Smooth muscle cell (in vitro differentiated cells): ENCODE results near the gene LRSAM1. TPM values are rescaled to one million over a fixed set of nuclear protein-coding genes. Genes with fewer than 3 reads are reported as not detected.

Source experiments
- DNase-seq: peaks from one replicate; lab custom pipeline; 2025; ENCODE audit not compliant: unreplicated experiment; lab: John Stamatoyannopoulos, UW
- H2AFZ ChIP-seq: fragments of 200-600 bp; sonication (generic); 2 replicates; pipeline ENCODE4 v1.6.0; 2016; ENCODE audit warnings: antibody characterized with exemption, low read depth, mild to moderate bottlenecking
- H3F3A ChIP-seq: fragments of 200-600 bp; sonication (generic); 2 replicates; pipeline ENCODE4 v1.6.0; 2017; ENCODE audit warnings: antibody characterized with exemption, low read depth
- H3K27ac ChIP-seq: fragments of 200-600 bp; sonication (generic); 2 replicates; pipeline ENCODE4 v1.5.1; 2016; ENCODE audit warnings: low read depth, mild to moderate bottlenecking
- H3K27me3 ChIP-seq: fragments of 200-600 bp; sonication (generic); 2 replicates; pipeline ENCODE4 v1.6.1; 2016; ENCODE audit warnings: low read depth, mild to moderate bottlenecking
- H3K36me3 ChIP-seq: fragments of 200-600 bp; sonication (generic); 2 replicates; pipeline ENCODE4 v1.5.1; 2016; ENCODE audit warnings: low read depth
- H3K4me1 ChIP-seq: fragments of 200-600 bp; sonication (generic); 2 replicates; pipeline ENCODE4 v1.5.1; 2016; ENCODE audit warnings: low read depth
- H3K4me2 ChIP-seq: fragments of 200-600 bp; sonication (generic); 2 replicates; pipeline ENCODE4 v1.6.0; 2016; ENCODE audit warnings: mild to moderate bottlenecking
- H3K4me3 ChIP-seq: fragments of 200-600 bp; sonication (generic); 2 replicates; pipeline ENCODE4 v1.5.1; 2016; ENCODE audit warnings: mild to moderate bottlenecking
- H3K79me2 ChIP-seq: fragments of 200-600 bp; sonication (generic); 2 replicates; pipeline ENCODE4 v1.6.0; 2016; ENCODE audit warnings: low read depth, mild to moderate bottlenecking
- H3K9ac ChIP-seq: fragments of 200-600 bp; sonication (generic); 2 replicates; pipeline ENCODE4 v1.6.0; 2016; ENCODE audit warnings: low read depth
- H3K9me3 ChIP-seq: fragments of 200-600 bp; sonication (generic); replicated peaks from 2 replicates; pipeline ENCODE4 v1.5.1; 2016; ENCODE audit warnings: low read depth
- H4K20me1 ChIP-seq: fragments of 200-600 bp; sonication (generic); 2 replicates; pipeline ENCODE4 v1.6.0; 2016; ENCODE audit warnings: low read depth
- WGBS: methylation state at CpG from one replicate; pipeline ENCODE4 v1.1.7; 2016; ENCODE audit warnings: low lambda C conversion rate; 5-methylcytosine and 5-hydroxymethylcytosine counted together
- polyA plus RNA-seq: library from polyadenylated mRNA; unstranded; fragments of >200 nt; fragmentation: Nextera tagmentation; extraction: Ambion mirVana; gene quantifications from 2 replicates; pipeline ENCODE4 v1.2.1, GENCODE V29; 2016
- total RNA-seq: library from RNA; depleted of rRNA; stranded (reverse); fragments of >200 nt; gene quantifications from 2 replicates; pipeline ENCODE4 v1.2.3, GENCODE V29; 2014
- TF ChIP-seq, protein P1 (sequence below): fragments of 200-600 bp; sonication (generic); IDR thresholded peaks from 2 replicates; pipeline ENCODE4 v1.5.1; 2017; ENCODE audit warnings: borderline replicate concordance, mild to moderate bottlenecking, antibody characterized with exemption; ENCODE audit not compliant: insufficient read depth, poor library complexity, severe bottlenecking

The LRSAM1 gene
- total and polyA plus RNA-seq, 2 experiments from 2014 or later, result 10.5 to 27.0 TPM

DNA sequence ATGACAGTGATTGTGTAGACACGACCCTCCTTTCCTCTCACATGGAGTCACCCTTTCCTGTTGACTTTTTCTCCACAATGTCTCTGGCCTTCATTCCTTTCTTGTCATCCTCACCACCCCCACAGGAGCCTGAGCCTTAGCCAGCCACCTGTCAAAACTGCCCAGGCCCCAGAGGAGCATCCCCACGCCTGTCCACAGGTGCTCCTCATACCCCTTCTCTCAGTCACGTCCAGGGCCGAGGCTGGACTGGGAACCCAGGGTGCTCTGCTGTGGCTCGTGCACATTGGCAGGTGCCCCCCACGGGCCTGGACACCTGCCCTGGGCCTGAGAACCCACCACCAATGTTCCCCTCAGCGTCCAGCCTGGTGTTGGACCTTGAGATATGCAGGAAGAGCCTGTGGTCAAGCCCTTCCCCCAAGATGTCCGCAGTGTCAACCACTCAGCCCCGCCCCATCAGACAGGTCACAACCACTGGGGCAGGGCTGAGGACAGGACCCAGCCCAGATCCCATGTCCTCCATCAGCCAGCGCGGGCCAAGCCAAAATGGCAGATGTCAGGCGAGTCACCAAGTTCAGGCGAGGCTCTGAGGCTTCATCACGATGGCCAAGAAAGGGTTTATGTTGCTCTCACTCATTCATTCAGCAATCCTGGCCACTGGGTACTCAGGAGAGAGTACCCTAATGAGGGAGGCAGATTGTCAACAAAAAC is 95.0 kb downstream of the LRSAM1 start:
- H2AFZ ChIP-seq, result no peak overlapping the region
- peaks cover 100% of the 10 kb centered on the region for H4K20me1 ChIP-seq
- no peak overlapping the region for H3K4me2 ChIP-seq
- DNase-seq, result no peak
- peak overlapping the region; percentile 11 for H3K9ac ChIP-seq
- no peaks in the 10 kb centered on the region for H3K36me3 ChIP-seq
- 86% methylated on average over 14 of the region's 14 CpGs for WGBS
- no peaks in the 10 kb centered on the region for H3K27me3 ChIP-seq
- H3K4me3 ChIP-seq, result no peak overlapping the region
- H3K4me1 ChIP-seq, result peaks cover 20% of the 10 kb centered on the region
- no peaks in the 10 kb centered on the region for H3F3A ChIP-seq
- peaks cover 100% of the 10 kb centered on the region for H3K79me2 ChIP-seq
- TF ChIP-seq, protein P1, sequence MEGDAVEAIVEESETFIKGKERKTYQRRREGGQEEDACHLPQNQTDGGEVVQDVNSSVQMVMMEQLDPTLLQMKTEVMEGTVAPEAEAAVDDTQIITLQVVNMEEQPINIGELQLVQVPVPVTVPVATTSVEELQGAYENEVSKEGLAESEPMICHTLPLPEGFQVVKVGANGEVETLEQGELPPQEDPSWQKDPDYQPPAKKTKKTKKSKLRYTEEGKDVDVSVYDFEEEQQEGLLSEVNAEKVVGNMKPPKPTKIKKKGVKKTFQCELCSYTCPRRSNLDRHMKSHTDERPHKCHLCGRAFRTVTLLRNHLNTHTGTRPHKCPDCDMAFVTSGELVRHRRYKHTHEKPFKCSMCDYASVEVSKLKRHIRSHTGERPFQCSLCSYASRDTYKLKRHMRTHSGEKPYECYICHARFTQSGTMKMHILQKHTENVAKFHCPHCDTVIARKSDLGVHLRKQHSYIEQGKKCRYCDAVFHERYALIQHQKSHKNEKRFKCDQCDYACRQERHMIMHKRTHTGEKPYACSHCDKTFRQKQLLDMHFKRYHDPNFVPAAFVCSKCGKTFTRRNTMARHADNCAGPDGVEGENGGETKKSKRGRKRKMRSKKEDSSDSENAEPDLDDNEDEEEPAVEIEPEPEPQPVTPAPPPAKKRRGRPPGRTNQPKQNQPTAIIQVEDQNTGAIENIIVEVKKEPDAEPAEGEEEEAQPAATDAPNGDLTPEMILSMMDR, result no peak
- peak overlapping the region; percentile 62 for H3K27ac ChIP-seq
- no peaks in the 10 kb centered on the region for H3K9me3 ChIP-seq

DNA sequence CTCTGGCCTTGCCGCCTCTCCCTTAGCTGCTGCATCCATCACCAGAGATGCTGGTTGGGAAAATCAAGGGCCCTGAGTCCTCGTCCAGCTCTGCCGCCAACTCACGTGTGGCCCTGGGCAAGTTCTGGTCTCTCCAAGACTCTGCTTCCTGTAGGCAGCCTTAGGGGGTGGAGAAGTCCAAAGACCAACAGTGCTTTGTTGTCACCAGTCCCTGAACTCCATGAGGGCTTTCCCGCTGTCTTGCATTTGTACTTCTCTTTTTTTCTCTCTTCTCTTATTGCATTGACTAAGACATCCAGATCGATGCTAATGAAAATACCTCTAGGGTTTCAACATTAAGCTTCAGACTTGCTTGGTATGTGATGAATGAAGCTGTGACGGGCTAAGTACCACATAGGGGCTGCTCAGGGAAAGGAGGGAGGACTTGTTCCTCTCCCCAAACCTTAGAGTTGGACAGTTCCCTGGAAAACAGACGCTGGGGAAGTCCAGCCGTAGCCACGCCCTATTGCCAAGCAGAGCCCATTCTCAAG is 97.1 kb downstream of the LRSAM1 start:
- Histone ChIP-seq H3K4me1 (peaks cover 13% of the 10 kb centered on the region), H3K9ac (no peak overlapping the region), H3K36me3 (no peaks in the 10 kb centered on the region), H3K4me3 (no peak overlapping the region), H3K27ac (no peak overlapping the region), H3K4me2 (no peak overlapping the region), H2AFZ (no peak overlapping the region), H3K79me2 (peaks cover 100% of the 10 kb centered on the region), H3K9me3 (no peaks in the 10 kb centered on the region), H4K20me1 (peaks cover 100% of the 10 kb centered on the region), H3K27me3 (no peaks in the 10 kb centered on the region), H3F3A (no peaks in the 10 kb centered on the region)
- 93% methylated on average over 10 of the region's 10 CpGs for WGBS
- DNase-seq, result no peak
- TF ChIP-seq, protein P1, result no peak

DNA sequence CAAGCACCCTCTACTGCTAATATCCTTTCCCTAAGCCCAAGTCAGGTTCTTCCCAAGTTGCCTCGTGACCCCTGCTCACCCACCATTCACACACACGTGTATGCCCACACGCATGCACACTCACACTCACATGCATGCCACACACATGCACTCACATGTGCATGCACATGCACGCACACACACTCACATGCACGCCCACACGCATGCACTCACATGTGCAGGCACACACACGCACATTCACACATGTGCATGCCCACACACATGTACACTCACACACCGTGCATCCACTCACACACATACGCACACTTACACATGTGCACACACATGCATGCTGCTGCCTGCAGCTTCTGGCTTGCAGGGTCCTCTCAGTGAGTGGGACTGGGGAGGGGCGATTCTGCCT is 97.9 kb downstream of the LRSAM1 start:
- Histone ChIP-seq H3K4me3 (no peak overlapping the region), H3K27ac (no peak overlapping the region), H3K9ac (no peak overlapping the region), H4K20me1 (peaks cover 100% of the 10 kb centered on the region), H3K36me3 (no peaks in the 10 kb centered on the region), H3K27me3 (no peaks in the 10 kb centered on the region), H3K9me3 (no peaks in the 10 kb centered on the region), H3K4me1 (peaks cover 15% of the 10 kb centered on the region), H3K4me2 (no peak overlapping the region), H2AFZ (no peak overlapping the region), H3F3A (no peaks in the 10 kb centered on the region), H3K79me2 (peaks cover 100% of the 10 kb centered on the region)
- 100% methylated on average over 10 of the region's 10 CpGs for WGBS
- DNase-seq, result no peak
- TF ChIP-seq, protein P1, result no peak

DNA sequence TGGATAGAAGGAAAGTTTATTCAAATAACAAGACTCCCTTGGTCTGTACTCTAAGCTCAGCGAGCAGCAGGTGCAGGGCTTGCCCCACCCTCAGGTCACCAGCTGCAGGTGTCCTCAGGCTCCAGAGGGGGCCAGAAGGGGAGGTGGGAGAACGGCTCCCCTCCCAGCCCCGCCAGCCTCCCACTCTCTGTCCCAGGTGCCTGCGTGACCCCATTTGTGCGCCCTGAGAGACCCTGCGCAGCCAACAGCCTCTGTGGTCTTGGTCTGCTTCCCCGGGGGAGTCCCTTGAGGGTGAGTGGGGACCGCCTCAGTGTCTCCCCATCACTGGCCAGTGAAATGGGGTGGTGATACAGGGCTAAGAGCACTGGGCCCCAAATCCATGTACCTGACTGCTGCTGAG is 98.4 kb downstream of the LRSAM1 start:
- Histone ChIP-seq H3K27ac (no peak overlapping the region), H2AFZ (no peak overlapping the region), H3K9me3 (no peaks in the 10 kb centered on the region), H3F3A (no peaks in the 10 kb centered on the region), H4K20me1 (peaks cover 95% of the 10 kb centered on the region), H3K27me3 (no peaks in the 10 kb centered on the region), H3K4me2 (no peak overlapping the region), H3K9ac (no peak overlapping the region), H3K4me3 (no peak overlapping the region), H3K4me1 (peaks cover 18% of the 10 kb centered on the region), H3K79me2 (peaks cover 100% of the 10 kb centered on the region), H3K36me3 (no peaks in the 10 kb centered on the region)
- DNase-seq, result no peak
- TF ChIP-seq, protein P1, result no peak
- WGBS, result 93% methylated on average over 8 of the region's 8 CpGs
